ENCODE data around the gene GPC6.

GPC6 gene

GRCh38 chr13:93975242-93975641 lies 748.6 kb downstream of the GPC6 start:
- no peaks in the 10 kb centered on the region for H4K20me1 ChIP-seq (ENCODE audit: insufficient read depth, low read length, poor library complexity, severe bottlenecking)
- no peaks in the 10 kb centered on the region for H3K36me3 ChIP-seq (ENCODE audit: insufficient read depth, low read length)
- H3K4me1 ChIP-seq (ENCODE audit: insufficient read depth, low read length, poor library complexity, severe bottlenecking): no peaks in the 10 kb centered on the region
- TF ChIP-seq, protein P1, sequence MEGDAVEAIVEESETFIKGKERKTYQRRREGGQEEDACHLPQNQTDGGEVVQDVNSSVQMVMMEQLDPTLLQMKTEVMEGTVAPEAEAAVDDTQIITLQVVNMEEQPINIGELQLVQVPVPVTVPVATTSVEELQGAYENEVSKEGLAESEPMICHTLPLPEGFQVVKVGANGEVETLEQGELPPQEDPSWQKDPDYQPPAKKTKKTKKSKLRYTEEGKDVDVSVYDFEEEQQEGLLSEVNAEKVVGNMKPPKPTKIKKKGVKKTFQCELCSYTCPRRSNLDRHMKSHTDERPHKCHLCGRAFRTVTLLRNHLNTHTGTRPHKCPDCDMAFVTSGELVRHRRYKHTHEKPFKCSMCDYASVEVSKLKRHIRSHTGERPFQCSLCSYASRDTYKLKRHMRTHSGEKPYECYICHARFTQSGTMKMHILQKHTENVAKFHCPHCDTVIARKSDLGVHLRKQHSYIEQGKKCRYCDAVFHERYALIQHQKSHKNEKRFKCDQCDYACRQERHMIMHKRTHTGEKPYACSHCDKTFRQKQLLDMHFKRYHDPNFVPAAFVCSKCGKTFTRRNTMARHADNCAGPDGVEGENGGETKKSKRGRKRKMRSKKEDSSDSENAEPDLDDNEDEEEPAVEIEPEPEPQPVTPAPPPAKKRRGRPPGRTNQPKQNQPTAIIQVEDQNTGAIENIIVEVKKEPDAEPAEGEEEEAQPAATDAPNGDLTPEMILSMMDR (conservative IDR thresholded peaks at IDR 0.05; ENCODE audit: low read length): no peak
- no peak for TF ChIP-seq EZH2phosphoT487 (IDR thresholded peaks at IDR 0.05; ENCODE audit: borderline replicate concordance)
- H3K9me2 ChIP-seq (replicated peaks; ENCODE audit: low read depth, low read length): no peaks in the 10 kb centered on the region
- H3K9ac ChIP-seq (ENCODE audit: low read depth, low read length, poor library complexity, severe bottlenecking): no peak overlapping the region
- no peaks in the 10 kb centered on the region for H3F3A ChIP-seq (ENCODE audit: low read depth)
- no peaks in the 10 kb centered on the region for H3K9me3 ChIP-seq (ENCODE audit: insufficient read depth, low read depth, low read length)
- no peaks in the 10 kb centered on the region for H3K27me3 ChIP-seq (ENCODE audit: insufficient read depth, low read length, poor library complexity, severe bottlenecking)
- H3K79me2 ChIP-seq (ENCODE audit: insufficient read depth, low read length): no peaks in the 10 kb centered on the region
- H2AFZ ChIP-seq (ENCODE audit: low read length): no peak overlapping the region
- H3K4me3 ChIP-seq (ENCODE audit: low read length, poor library complexity, severe bottlenecking): no peak overlapping the region
- H3K4me2 ChIP-seq (ENCODE audit: low read depth, low read length, poor library complexity, severe bottlenecking): no peak overlapping the region

GRCh38 chr13:93976528-93976927 lies 749.9 kb downstream of the GPC6 start:
- H4K20me1 ChIP-seq (ENCODE audit: insufficient read depth, low read length, poor library complexity, severe bottlenecking): no peaks in the 10 kb centered on the region
- no peaks in the 10 kb centered on the region for H3K36me3 ChIP-seq (ENCODE audit: insufficient read depth, low read length)
- H3F3A ChIP-seq (ENCODE audit: low read depth): no peaks in the 10 kb centered on the region
- no peaks in the 10 kb centered on the region for H3K9me2 ChIP-seq (replicated peaks; ENCODE audit: low read depth, low read length)
- no peak overlapping the region for H3K4me3 ChIP-seq (ENCODE audit: low read length, poor library complexity, severe bottlenecking)
- no peaks in the 10 kb centered on the region for H3K79me2 ChIP-seq (ENCODE audit: insufficient read depth, low read length)
- H2AFZ ChIP-seq (ENCODE audit: low read length): no peak overlapping the region
- no peak overlapping the region for H3K9ac ChIP-seq (ENCODE audit: low read depth, low read length, poor library complexity, severe bottlenecking)
- no peaks in the 10 kb centered on the region for H3K4me1 ChIP-seq (ENCODE audit: insufficient read depth, low read length, poor library complexity, severe bottlenecking)
- TF ChIP-seq EZH2phosphoT487 (IDR thresholded peaks at IDR 0.05; ENCODE audit: borderline replicate concordance): no peak
- TF ChIP-seq, protein P1 (conservative IDR thresholded peaks at IDR 0.05; ENCODE audit: low read length): no peak
- no peaks in the 10 kb centered on the region for H3K9me3 ChIP-seq (ENCODE audit: insufficient read depth, low read depth, low read length)
- no peak overlapping the region for H3K4me2 ChIP-seq (ENCODE audit: low read depth, low read length, poor library complexity, severe bottlenecking)
- no peaks in the 10 kb centered on the region for H3K27me3 ChIP-seq (ENCODE audit: insufficient read depth, low read length, poor library complexity, severe bottlenecking)

- H3K9me2 ChIP-seq (replicated peaks; ENCODE audit: low read depth, low read length): no peaks in the 10 kb centered on the region
- H3K79me2 ChIP-seq (ENCODE audit: insufficient read depth, low read length): no peaks in the 10 kb centered on the region
- no peak overlapping the region for H3K9ac ChIP-seq (ENCODE audit: low read depth, low read length, poor library complexity, severe bottlenecking)
- H3K9me3 ChIP-seq (ENCODE audit: insufficient read depth, low read depth, low read length): no peaks in the 10 kb centered on the region
- TF ChIP-seq, protein P1 (conservative IDR thresholded peaks at IDR 0.05; ENCODE audit: low read length): no peak
- TF ChIP-seq EZH2phosphoT487 (IDR thresholded peaks at IDR 0.05; ENCODE audit: borderline replicate concordance): no peak
- H3K4me3 ChIP-seq (ENCODE audit: low read length, poor library complexity, severe bottlenecking): no peak overlapping the region
- H3K4me1 ChIP-seq (ENCODE audit: insufficient read depth, low read length, poor library complexity, severe bottlenecking): no peaks in the 10 kb centered on the region
- no peaks in the 10 kb centered on the region for H3K36me3 ChIP-seq (ENCODE audit: insufficient read depth, low read length)
- H3F3A ChIP-seq (ENCODE audit: low read depth): no peaks in the 10 kb centered on the region
- H3K4me2 ChIP-seq (ENCODE audit: low read depth, low read length, poor library complexity, severe bottlenecking): no peak overlapping the region
- H3K27me3 ChIP-seq (ENCODE audit: insufficient read depth, low read length, poor library complexity, severe bottlenecking): no peaks in the 10 kb centered on the region
- no peaks in the 10 kb centered on the region for H4K20me1 ChIP-seq (ENCODE audit: insufficient read depth, low read length, poor library complexity, severe bottlenecking)
- no peak overlapping the region for H2AFZ ChIP-seq (ENCODE audit: low read length)
Measured at GRCh38 chr13:93977986-93978385, 751.4 kb downstream of the GPC6 start.
